NCI-H774 (cell line): ENCODE measurements around the gene RRBP1.
A peak's percentile ranks its signal among the peaks of the same experiment; 100 is the strongest.

Experiments used
- DNase-seq: peaks from one replicate; lab custom pipeline; 2025; lab: John Stamatoyannopoulos, UW

The RRBP1 gene

GRCh38 chr20:17579369-17580039 is 102.5 kb downstream of the RRBP1 start:
- no peak for DNase-seq

DNA sequence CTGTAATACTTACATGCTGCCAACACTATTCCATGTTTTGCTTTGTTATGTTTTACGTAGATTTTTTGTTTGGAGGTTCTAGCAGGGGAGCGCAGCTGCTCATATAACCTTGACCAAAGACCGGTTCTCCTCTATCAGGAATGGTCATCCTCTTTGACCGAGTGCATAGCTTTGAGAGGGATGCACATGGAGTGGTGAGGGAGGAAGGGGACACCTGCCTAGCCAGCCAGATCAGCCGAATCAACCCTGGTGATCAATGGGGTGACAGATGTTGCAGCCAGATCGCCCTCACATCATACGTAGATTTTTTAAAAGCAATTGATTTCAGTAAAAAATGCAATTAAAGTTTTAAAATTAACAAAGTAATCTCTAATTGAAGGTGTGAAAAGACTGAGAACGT is 105.8 kb downstream of the RRBP1 start:
- DNase-seq: no peak

- no peak for DNase-seq
These were observed 108.6 kb downstream of the RRBP1 start for GRCh38 chr20:17573463-17573862.

DNA sequence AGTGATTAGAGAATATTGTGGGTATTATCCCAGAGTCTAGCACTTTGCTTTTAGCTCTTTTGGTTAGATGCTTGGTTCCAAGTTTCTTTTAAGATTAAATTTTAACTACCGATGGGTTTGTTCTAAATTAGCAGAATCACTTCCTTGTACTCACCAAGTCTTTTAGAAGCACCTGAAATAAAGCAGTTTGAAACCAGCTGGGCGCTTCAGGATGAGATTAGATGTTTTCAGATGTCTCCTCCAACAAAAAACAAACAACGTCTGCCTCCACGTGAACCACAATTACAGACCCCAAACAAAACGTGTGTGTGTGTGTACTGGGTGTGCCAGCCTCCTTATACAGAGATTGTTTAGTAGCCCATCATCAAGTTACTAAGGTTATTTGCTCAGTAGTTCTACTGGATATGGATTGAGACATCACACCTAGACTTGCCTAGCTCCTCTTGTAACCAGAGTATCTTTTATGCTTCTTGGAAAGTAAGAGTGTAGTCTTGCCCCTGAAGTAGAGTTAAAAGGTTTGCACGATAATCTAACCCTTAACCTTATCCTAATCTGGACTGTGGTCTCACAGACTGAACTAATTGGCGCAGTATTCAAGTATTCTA is 109.9 kb downstream of the RRBP1 start:
- no peak for DNase-seq

DNA sequence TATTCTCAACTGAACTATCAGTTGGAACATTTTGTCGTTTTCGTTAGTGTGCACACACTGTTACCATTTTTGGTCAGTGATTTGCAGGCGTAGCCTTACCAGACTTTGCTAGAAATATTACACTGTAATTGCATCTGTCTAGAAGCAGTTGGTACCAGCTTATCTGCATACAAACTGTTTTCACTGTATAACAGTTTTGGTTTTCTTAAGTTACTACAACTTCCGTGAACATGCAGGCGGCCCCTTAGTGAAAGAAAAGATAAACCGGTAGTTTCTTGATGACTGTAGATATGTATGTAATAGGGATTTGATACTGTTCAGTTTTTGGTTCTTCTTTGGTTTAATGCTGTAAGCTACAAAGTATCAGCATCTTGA is 110.9 kb downstream of the RRBP1 start:
- no peak for DNase-seq

DNA sequence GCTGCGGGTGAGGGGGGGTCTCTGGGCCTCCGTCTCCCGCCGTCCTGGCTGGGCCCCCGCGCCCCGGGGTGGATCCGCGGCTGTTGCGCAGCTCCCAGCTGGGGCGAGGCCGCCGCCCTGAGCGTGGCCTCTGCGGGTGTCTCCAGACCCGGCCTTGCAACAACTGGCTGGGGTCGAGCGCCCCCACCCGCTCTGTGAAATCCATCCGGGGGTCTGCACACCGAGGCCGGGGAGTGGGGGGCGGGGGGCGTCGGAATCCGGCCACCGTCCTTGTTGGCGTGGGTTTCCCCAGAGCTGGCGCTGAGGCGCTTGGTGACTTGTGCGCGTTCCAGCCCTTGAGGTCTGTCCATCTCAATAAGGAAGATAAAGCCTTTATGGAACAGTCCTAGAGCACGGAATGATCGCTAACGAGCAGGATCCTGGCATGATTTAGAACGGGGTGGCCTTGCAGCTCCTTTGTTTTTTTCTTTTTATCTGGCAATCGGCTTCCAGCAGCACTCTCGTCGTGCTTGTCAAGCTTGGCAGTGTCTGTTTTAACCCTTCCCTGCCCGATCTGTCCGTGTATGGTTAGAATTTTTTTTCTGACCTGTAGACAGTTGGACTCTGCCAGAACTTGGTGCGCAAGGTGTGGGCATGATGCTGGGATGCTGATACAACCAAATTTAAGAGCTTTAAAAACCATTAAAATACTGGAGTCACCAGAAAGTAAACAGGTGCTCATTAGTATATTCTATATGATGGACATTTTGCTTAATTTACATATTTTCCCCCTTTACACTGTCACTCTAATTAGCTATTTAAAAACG is 111.5 kb downstream of the RRBP1 start:
- peak; percentile 7 for DNase-seq

DNA sequence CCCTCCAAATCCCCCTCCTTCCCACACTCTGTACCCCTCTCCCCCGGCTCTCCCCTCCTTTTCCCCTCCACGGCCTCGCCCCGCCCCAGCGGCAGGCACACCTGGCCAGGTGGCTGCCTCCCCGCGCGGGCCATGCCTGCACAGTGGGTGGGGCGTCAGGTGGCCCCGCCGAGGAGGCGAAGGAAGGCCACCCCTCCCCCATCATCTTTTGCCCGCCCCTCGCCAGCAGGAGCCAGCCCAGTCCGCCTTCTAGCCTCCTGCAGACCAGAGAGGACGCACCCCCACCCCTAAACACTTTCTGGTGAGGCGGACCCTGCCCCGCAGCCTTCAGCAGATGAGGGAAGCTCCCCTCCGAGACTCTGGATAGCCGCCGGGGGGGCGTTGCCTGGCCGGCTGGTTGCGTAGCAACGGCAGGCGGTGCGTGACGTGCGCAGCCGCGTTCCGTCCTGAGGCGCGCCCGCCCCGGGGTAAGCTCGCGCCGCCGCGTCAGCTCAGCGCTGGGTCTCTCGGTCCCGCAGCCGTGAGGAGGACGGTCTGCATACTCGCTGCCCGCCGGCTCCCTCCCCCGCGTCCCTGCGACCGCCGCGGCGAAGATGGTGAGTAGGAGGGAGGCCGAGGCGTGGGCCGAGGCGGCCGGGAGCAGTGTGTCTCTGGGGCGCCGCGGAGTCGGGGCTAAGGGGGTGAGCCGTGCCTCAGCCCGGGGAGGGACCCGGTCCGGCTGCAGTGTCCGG is 112.3 kb downstream of the RRBP1 start, which contains the start of gene DSTN:
Gene DSTN (plus strand): TSS at position 460 of the 731 bp plus-strand sequence. CDS start 134 bp downstream, at position 594.
- DNase-seq: peak; percentile 93

DNA sequence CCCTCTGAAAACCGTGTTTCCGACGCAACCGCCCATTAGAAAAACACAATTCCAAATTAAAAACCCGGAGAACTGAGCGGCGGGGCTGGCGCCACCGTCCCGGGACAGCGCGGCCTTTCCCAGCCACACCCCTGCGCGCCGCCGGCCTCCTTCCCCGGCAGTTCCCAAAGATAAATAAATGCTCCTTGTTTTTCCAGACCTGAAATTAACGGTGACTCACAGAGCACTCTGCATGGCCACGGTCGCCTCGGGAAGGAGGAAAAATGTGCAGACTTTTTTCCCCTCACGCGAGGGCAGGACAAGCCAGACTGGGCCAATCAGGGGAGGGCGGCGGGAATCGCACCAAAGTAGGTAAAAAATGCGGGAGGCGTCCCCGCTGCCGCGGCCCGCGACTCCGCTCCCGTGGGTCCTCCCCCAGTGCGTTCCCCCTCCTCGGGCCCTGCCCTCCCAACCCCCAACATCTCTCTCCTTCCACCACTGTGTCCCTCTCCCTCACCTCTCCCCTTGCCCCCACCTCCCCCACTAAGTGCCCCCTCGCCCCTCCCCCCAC is 113.0 kb downstream of the RRBP1 start:
- DNase-seq: peak; percentile 49

DNA sequence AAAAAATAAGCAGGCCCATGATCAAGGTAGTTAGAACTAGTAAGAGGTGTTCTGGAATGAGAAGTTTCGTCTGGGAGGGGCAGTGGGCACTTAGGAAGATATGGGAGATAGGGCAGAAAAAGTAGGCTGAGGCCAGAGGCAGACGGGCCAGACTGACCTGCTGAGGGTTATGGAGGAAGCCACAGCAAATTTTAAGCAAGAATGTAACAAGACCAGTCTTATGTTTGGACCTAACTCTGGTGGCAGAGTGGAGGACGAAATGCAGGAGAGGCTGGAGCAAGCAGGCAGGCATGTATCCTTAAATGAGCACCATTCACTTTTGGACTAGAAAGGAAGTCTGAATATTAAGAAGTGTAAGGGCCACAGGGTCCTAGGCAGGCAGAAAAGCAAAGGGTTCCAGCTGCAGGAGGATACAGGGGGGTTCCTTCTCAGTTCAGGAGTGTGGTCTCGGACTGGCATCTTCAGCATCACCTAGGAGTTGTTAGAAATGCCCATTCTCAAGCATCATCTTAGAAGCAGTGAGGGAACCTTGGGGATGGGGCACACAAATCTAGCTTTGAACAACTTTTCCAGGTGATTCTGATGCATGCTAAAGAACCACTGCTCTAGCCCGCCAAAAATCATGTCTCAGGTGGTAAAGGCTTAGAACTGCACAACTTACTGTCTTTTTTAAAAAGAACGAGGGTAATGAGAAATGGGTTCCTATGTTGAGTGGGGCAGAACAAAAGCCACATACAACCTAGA is 113.8 kb downstream of the RRBP1 start:
- DNase-seq: no peak

GRCh38 chr20:17566345-17566744 is 115.7 kb downstream of the RRBP1 start:
- DNase-seq: no peak

GRCh38 chr20:17565169-17565845 is 116.7 kb downstream of the RRBP1 start:
- no peak for DNase-seq
